Mesodermal cell (in vitro differentiated cells): ENCODE results near the gene PLTP.

Source experiments
- H3K27ac ChIP-seq: 2 replicates; pipeline ENCODE4 v1.7.0; 2013; ENCODE audit warnings: mild to moderate bottlenecking, low read depth, low read length, moderate library complexity; ENCODE audit not compliant: severe bottlenecking
- H3K36me3 ChIP-seq: 2 replicates; pipeline ENCODE4 v1.7.1; 2013; ENCODE audit warnings: mild to moderate bottlenecking, low read length, moderate library complexity; ENCODE audit not compliant: control insufficient read depth, insufficient read depth
- H3K4me1 ChIP-seq: one replicate; pipeline ENCODE4 v1.7.1; 2013; ENCODE audit warnings: mild to moderate bottlenecking, low read length; ENCODE audit not compliant: insufficient read depth, control insufficient read depth, poor library complexity, severe bottlenecking
- H3K4me3 ChIP-seq: 2 replicates; pipeline ENCODE4 v1.7.0; 2013; ENCODE audit warnings: low read length, control low read depth, mild to moderate bottlenecking; ENCODE audit not compliant: insufficient read depth, poor library complexity, severe bottlenecking; ENCODE audit errors: extremely low read depth
- H3K9me3 ChIP-seq: 2 replicates; pipeline ENCODE4 v1.7.1; 2013; ENCODE audit warnings: mild to moderate bottlenecking, low read length, moderate library complexity; ENCODE audit not compliant: control insufficient read depth
- WGBS, 2 experiments: methylation state at CpG; one replicate each; pipeline ENCODE4 v1.1.5; 2013; ENCODE audit warnings: missing lambda C conversion rate in 2 of 2; ENCODE audit not compliant: insufficient coverage in 2 of 2; 5-methylcytosine and 5-hydroxymethylcytosine counted together

The PLTP gene

DNA sequence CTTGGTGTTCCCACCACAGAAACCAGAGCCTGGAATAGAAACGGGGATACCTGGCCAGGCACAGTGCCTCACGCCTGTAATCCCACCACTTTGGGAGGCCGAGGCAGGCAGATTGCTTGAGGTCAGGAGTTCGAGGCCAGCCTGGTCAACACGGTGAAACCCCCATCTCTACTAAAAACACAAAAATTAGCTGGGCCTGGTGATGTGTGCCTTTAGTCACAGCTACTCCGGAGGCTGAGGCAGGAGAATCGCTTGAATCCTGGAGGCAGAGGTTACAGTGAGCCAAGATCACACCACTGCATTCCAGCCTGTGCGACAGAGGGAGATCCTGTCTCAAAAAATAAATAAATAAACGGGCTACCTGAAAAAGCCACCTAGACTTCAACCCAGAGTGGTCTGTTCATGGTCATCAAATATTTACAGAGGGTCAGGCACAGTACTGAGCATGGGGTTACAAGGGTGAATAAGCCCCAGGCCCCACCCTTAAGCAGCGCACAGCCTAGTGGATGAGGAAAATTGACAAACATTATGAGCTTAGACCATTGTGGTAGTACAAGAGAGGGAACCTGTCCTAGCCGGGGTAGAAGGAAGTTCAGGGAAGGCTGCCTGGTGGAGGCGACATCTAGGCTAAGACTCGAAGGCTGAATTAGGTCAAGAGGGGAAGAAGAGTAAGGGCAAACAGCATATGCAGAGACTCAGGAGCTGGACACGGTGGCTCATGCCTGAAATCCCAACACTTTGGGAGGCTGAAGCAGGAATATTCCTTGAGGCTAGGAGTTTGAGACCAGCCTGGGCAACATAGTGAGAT is 15.3 kb upstream of the PLTP start:
- H3K9me3 ChIP-seq = no peaks in the 10 kb centered on the region
- peaks cover 4% of the 10 kb centered on the region for H3K4me1 ChIP-seq
- peaks cover 3% of the 10 kb centered on the region for H3K36me3 ChIP-seq
- H3K27ac ChIP-seq = no peak overlapping the region
- 91 to 93% methylated on average over 10 to 13 of the region's 14 CpGs for WGBS, 2 experiments
- no peak overlapping the region for H3K4me3 ChIP-seq

GRCh38 chr20:45926731-45927070 is 14.7 kb upstream of the PLTP start:
- WGBS, 2 experiments = 93 to 100% methylated on average over 2 of the region's 2 CpGs
- no peak overlapping the region for H3K27ac ChIP-seq

GRCh38 chr20:45925821-45926506 is 14.0 kb upstream of the PLTP start:
- H3K36me3 ChIP-seq = no peaks in the 10 kb centered on the region
- no peak overlapping the region for H3K4me3 ChIP-seq
- no peak overlapping the region for H3K27ac ChIP-seq
- H3K9me3 ChIP-seq = no peaks in the 10 kb centered on the region
- H3K4me1 ChIP-seq = peaks cover 4% of the 10 kb centered on the region
- WGBS, 2 experiments = 73 to 78% methylated on average over 6 of the region's 9 CpGs

More at GRCh38 chr20:45926731-45927070, 14.7 kb upstream of the PLTP start:
- peaks cover 4% of the 10 kb centered on the region for H3K4me1 ChIP-seq
- no peaks in the 10 kb centered on the region for H3K9me3 ChIP-seq
- H3K36me3 ChIP-seq = no peaks in the 10 kb centered on the region
- H3K4me3 ChIP-seq = no peak overlapping the region

GRCh38 chr20:45924391-45925261 is 12.7 kb upstream of the PLTP start:
- Histone ChIP-seq H3K4me1 (peaks cover 7% of the 10 kb centered on the region), H3K36me3 (no peaks in the 10 kb centered on the region), H3K27ac (peak overlapping the region; percentile 42), H3K4me3 (no peak overlapping the region), H3K9me3 (no peaks in the 10 kb centered on the region)
- WGBS, 2 experiments = 91 to 96% methylated on average over 16 to 17 of the region's 21 CpGs

- Histone ChIP-seq H3K27ac (no peak overlapping the region), H3K9me3 (no peaks in the 10 kb centered on the region), H3K4me3 (no peak overlapping the region), H3K4me1 (peaks cover 8% of the 10 kb centered on the region), H3K36me3 (no peaks in the 10 kb centered on the region)
- 81 to 90% methylated on average over 9 to 10 of the region's 11 CpGs for WGBS, 2 experiments
These were observed 9.6 kb upstream of the PLTP start for GRCh38 chr20:45921337-45922189.

DNA sequence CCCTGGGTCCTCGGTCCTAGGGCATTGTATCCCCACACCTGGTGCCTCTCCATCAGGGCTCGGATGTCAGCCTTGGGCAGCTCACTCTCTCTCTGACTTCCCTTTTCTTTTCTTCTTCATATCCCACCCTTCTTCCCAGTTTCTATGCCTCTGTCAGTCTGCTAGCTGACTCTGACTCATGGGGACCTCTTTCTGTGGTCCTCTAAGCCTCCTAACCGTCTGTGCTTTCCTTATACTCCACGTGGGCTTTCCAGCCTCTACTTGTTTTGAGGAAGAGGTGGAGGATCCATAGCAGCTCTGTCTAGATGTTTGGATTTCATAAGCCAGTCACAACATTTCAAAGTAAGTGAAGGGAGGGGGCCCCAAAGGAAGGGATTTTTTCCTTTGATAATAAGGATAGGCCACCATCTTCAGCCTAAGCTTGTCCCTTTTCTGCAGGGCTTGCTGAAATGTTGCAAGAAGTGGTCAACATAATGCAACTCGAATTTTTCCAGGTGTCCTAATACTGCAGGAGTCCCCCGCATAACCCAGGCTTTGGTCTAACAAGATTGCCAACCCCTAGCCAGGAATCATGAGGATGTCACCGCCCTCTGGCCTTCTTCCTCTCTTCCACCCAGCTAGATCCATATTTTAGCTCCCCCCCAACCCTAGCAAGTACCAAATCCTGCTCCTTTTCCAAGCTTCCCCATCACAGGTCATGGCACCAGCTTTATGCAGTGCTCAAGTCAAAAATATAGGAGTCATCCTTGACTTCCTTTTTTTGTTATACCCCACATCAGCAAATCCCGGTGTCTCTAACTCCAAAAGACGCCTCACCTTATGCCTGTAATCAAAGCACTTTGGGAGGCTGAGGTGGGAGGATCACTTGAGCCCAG is 8.7 kb upstream of the PLTP start:
- no peak overlapping the region for H3K4me3 ChIP-seq
- peaks cover 5% of the 10 kb centered on the region for H3K4me1 ChIP-seq
- no peaks in the 10 kb centered on the region for H3K9me3 ChIP-seq
- 86 to 93% methylated on average over 5 to 7 of the region's 9 CpGs for WGBS, 2 experiments
- H3K36me3 ChIP-seq = no peaks in the 10 kb centered on the region
- H3K27ac ChIP-seq = no peak overlapping the region

- H3K36me3 ChIP-seq = no peaks in the 10 kb centered on the region
- H3K27ac ChIP-seq = no peak overlapping the region
- H3K4me3 ChIP-seq = no peak overlapping the region
- 80 to 81% methylated on average over 9 to 10 of the region's 11 CpGs for WGBS, 2 experiments
- peaks cover 5% of the 10 kb centered on the region for H3K4me1 ChIP-seq
- no peaks in the 10 kb centered on the region for H3K9me3 ChIP-seq
These were observed 7.8 kb upstream of the PLTP start for GRCh38 chr20:45919542-45920399.

GRCh38 chr20:45918779-45919537 is 7.0 kb upstream of the PLTP start:
- Histone ChIP-seq H3K27ac (no peak overlapping the region), H3K4me3 (no peak overlapping the region), H3K4me1 (peaks cover 5% of the 10 kb centered on the region), H3K36me3 (no peaks in the 10 kb centered on the region), H3K9me3 (no peaks in the 10 kb centered on the region)
- WGBS, 2 experiments = 89 to 97% methylated on average over 9 to 10 of the region's 12 CpGs
